ENCODE results near the gene PCCA.
A peak's percentile ranks its signal among the peaks of the same experiment; 100 is the strongest.

PCCA gene, protein sequence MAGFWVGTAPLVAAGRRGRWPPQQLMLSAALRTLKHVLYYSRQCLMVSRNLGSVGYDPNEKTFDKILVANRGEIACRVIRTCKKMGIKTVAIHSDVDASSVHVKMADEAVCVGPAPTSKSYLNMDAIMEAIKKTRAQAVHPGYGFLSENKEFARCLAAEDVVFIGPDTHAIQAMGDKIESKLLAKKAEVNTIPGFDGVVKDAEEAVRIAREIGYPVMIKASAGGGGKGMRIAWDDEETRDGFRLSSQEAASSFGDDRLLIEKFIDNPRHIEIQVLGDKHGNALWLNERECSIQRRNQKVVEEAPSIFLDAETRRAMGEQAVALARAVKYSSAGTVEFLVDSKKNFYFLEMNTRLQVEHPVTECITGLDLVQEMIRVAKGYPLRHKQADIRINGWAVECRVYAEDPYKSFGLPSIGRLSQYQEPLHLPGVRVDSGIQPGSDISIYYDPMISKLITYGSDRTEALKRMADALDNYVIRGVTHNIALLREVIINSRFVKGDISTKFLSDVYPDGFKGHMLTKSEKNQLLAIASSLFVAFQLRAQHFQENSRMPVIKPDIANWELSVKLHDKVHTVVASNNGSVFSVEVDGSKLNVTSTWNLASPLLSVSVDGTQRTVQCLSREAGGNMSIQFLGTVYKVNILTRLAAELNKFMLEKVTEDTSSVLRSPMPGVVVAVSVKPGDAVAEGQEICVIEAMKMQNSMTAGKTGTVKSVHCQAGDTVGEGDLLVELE

DNA sequence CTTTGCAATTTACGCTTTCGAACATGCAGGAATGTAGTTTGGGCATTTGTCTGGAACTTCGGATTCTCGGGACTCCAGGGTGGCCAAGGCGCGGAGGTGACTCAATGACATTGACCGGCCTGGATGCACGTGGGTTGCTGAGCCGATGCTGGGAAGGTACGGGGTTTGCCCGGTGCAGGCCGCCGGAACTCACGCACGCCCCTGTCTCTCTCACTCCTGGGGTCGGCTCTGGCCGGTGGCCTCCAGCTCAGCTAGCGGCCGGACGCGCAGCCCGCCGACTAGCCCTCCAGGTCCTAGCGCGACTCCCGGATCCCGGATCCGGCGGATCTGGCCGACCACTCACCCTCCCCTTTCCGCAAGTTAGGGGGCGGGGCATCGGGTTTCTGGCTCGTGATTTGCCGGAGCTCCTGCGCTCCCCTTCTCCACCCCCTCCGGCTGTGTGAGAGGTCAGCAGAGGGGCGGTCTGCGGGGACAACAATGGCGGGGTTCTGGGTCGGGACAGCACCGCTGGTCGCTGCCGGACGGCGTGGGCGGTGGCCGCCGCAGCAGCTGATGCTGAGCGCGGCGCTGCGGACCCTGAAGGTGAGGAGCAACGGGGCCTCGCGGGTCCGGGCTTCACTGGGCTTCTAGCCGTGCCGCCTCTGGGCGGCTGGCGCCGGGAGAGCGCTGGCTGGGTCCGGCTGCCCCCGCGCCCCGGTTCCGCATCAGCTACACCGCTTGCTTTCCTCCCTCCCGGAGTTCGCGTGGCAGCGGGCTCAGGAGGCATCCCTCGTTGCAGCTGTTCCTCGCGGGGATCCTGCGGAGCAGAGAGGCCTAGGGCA, at the start of gene PCCA:
Gene PCCA (plus strand): TSS at position 450 of the 821 bp plus-strand sequence. CDS start 28 bp downstream, at position 478.
- no peak for TF ChIP-seq CTCF (IDR thresholded peaks at IDR 0.05)
- DNase-seq (ENCODE audit: low spot score): peak; percentile 97
- peak within 1 kb of the TSS; percentile 99 for H3K4me3 ChIP-seq
- peak within 1 kb of the TSS; percentile 58 to 87 for H3K27ac ChIP-seq

- Histone ChIP-seq H3K27ac (no peak overlapping the region), H3K4me3 (no peak overlapping the region)
- no peak for DNase-seq (ENCODE audit: low spot score)
- no peak for TF ChIP-seq CTCF (IDR thresholded peaks at IDR 0.05)
These were observed 49.2 kb upstream of the PCCA start for GRCh38 chr13:100039740-100040139.

DNA sequence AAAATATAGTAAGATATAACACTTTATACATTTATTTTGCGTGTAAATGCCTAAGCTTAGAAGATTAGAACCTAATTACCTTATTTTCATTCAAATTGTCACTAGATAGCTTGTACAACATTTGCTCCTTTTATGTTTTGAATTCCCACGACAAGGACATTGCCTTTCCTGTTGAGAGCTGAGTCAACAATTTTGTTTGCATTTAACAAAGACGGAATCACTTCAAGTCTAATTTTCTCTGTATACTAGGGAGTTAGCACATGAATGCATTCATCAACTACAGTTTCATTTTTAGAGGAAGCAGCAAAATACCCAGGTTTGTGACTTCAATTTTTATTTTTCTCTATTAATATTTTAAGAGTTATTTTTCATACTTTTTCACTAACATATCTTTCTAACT, 48.7 kb upstream of the PCCA start:
- no peak for DNase-seq (ENCODE audit: low spot score)
- TF ChIP-seq CTCF (IDR thresholded peaks at IDR 0.05): no peak
- no peak overlapping the region for H3K4me3 ChIP-seq
- no peak overlapping the region for H3K27ac ChIP-seq

GRCh38 chr13:100044936-100045335, 44.0 kb upstream of the PCCA start:
- H3K27ac ChIP-seq: no peak overlapping the region
- H3K4me3 ChIP-seq: no peak overlapping the region
- TF ChIP-seq CTCF (IDR thresholded peaks at IDR 0.05): no peak
- DNase-seq (ENCODE audit: low spot score): no peak

- H3K4me3 ChIP-seq: no peak overlapping the region
- TF ChIP-seq CTCF (IDR thresholded peaks at IDR 0.05): no peak
- no peak overlapping the region for H3K27ac ChIP-seq
- no peak for DNase-seq (ENCODE audit: low spot score)
These were observed 43.5 kb upstream of the PCCA start for GRCh38 chr13:100045355-100045754.

- Histone ChIP-seq H3K4me3 (no peak overlapping the region), H3K27ac (no peak overlapping the region)
- no peak for DNase-seq (ENCODE audit: low spot score)
- no peak for TF ChIP-seq CTCF (IDR thresholded peaks at IDR 0.05)
These were observed 37.8 kb upstream of the PCCA start for GRCh38 chr13:100051070-100051469.

Data from coronary artery (tissue), 2 donors.